HepG2 (cell line): ENCODE results near the gene MICAL1. TPM values are rescaled to one million over a fixed set of nuclear protein-coding genes. Genes with fewer than 3 reads are reported as not detected.

ENCODE experiments used
- ATAC-seq: fragments of 200-7000 bp; cut with Tn5 transposase; 3 replicates; pipeline ENCODE4 v1.9.1; 2020; ENCODE audit warnings: mild to moderate bottlenecking, moderate library complexity
- Bru-seq: library from RNA; stranded (reverse); fragments of 400-500 nt; gene quantifications from one replicate; lab custom pipeline; 2021; lab: Mats Ljungman, UMichigan
- BruChase-seq, 2 experiments: library from RNA; stranded (reverse); fragments of 400-500 nt; gene quantifications; one replicate each; lab custom pipeline; 2021; lab: Mats Ljungman, UMichigan
- BruUV-seq: library from RNA; stranded (reverse); fragments of 400-500 nt; replicated peaks from 2 replicates; lab custom pipeline; 2021; lab: Mats Ljungman, UMichigan
- CTCF ChIA-PET: fragments of 300-600 bp; formaldehyde crosslinking; extraction: SDS; loops from one replicate; lab custom pipeline; 2021; ENCODE audit warnings: low total read pairs, inconsistent platforms, low intra/inter-chr PET ratio; lab: Yijun Ruan, JAX
- POLR2A ChIA-PET: fragments of 350-600 bp; sonication (Branson Sonifier 250); formaldehyde crosslinking; loops from one replicate; lab custom pipeline; 2020; ENCODE audit warnings: antibody characterized with exemption, inconsistent platforms; lab: Yijun Ruan, JAX
- DNase-seq: peaks from one replicate; pipeline ENCODE4 v3.0.0-alpha.2; 2015; ENCODE audit warnings: low spot score
- FAIRE-seq: peaks from 3 replicates; lab custom pipeline; 2011; peaks lifted over from hg19 to GRCh38; lab: Jason Lieb, UNC
- H2AFZ ChIP-seq: one replicate; pipeline ENCODE4 v1.6.1; 2011; ENCODE audit warnings: low read length, inconsistent platforms
- H3K27ac ChIP-seq: fragments of 300-600 bp; 3 replicates; pipeline ENCODE4 v1.8.0; 2011; ENCODE audit warnings: mixed run types, mild to moderate bottlenecking, mixed read lengths, low read length, inconsistent platforms; ENCODE audit not compliant: insufficient read depth; ENCODE audit errors: extremely low read length
- H3K27me3 ChIP-seq, 2 experiments: fragments of 200-600 bp in 1 of 2; 2 replicates in 1 of 2; 3 replicates in 1 of 2; pipeline versions ENCODE4 v1.6.0 to v1.8.0; 2011; ENCODE audit warnings: low read length in 2 of 2, mild to moderate bottlenecking in 2 of 2, moderate library complexity in 2 of 2, inconsistent platforms in 1 of 2; ENCODE audit not compliant: insufficient read depth in 2 of 2, control insufficient read depth in 1 of 2
- H3K36me3 ChIP-seq, 2 experiments: fragments of 200-600 bp in 1 of 2; replicated peaks in 1 of 2; 2 replicates in 1 of 2; 3 replicates in 1 of 2; pipeline versions ENCODE4 v1.5.1 to v1.8.0; 2011; ENCODE audit warnings: low read length in 2 of 2, inconsistent platforms in 1 of 2; ENCODE audit not compliant: insufficient read depth in 2 of 2, control insufficient read depth in 1 of 2
- H3K4me1 ChIP-seq: 2 replicates; pipeline ENCODE4 v1.5.1; 2012; ENCODE audit warnings: low read length, inconsistent platforms; ENCODE audit not compliant: insufficient read depth
- H3K4me2 ChIP-seq: 2 replicates; pipeline ENCODE4 v1.6.0; 2011; ENCODE audit warnings: low read depth, low read length, inconsistent platforms
- H3K4me3 ChIP-seq, 3 experiments: fragments of 200-600 bp in 1 of 3; sonication (generic), shearing (Covaris generic) in 1 of 3; replicated peaks in 1 of 3; 2 replicates each; pipeline ENCODE4 v1.5.1; 2011 to 2016; ENCODE audit warnings: low read length in 3 of 3, inconsistent platforms in 2 of 3, low read depth in 2 of 3, mild to moderate bottlenecking in 2 of 3, control low read depth in 1 of 3, mixed read lengths in 1 of 3; ENCODE audit not compliant: insufficient read depth in 1 of 3
- H3K79me2 ChIP-seq: one replicate; pipeline ENCODE4 v1.6.1; 2011; ENCODE audit warnings: low read length, inconsistent platforms; ENCODE audit not compliant: insufficient read depth
- H3K9ac ChIP-seq: 2 replicates; pipeline ENCODE4 v1.6.0; 2011; ENCODE audit warnings: mild to moderate bottlenecking, low read depth, low read length, inconsistent platforms; ENCODE audit not compliant: insufficient read depth
- H3K9me3 ChIP-seq: 2 replicates; pipeline ENCODE4 v1.5.1; 2012; ENCODE audit warnings: mild to moderate bottlenecking, low read length
- H4K20me1 ChIP-seq: 2 replicates; pipeline ENCODE4 v1.6.0; 2011; ENCODE audit warnings: inconsistent platforms, mild to moderate bottlenecking, low read length, moderate library complexity; ENCODE audit not compliant: insufficient read depth
- CEBPG ChIP-seq: IDR thresholded peaks from 2 replicates; pipeline ENCODE4 v1.6.1; 2016
- HMGA1 ChIP-seq: sonication (generic); formaldehyde crosslinking; conservative IDR thresholded peaks from 2 replicates; pipeline ENCODE4 v1.4.0; 2020; ENCODE audit warnings: missing genetic modification reagents
- MBD4 ChIP-seq: IDR thresholded peaks from 2 replicates; pipeline ENCODE4 v1.6.1; 2012; ENCODE audit warnings: low read length, inconsistent platforms, borderline replicate concordance
- MIER3 ChIP-seq: IDR thresholded peaks from 2 replicates; pipeline ENCODE4 v1.6.1; 2016; ENCODE audit warnings: missing compliant biosample characterization, borderline replicate concordance
- MZF1 ChIP-seq: sonication (generic); formaldehyde crosslinking; IDR thresholded peaks from 2 replicates; pipeline ENCODE4 v1.8.1; 2023; ENCODE audit warnings: mild to moderate bottlenecking, missing genetic modification reagents, borderline replicate concordance
- PHF5A ChIP-seq: IDR thresholded peaks from one replicate; pipeline ENCODE4 v1.6.1; 2018; ENCODE audit warnings: low read depth, missing genetic modification reagents; ENCODE audit not compliant: unreplicated experiment
- RCOR2 ChIP-seq: IDR thresholded peaks from 2 replicates; pipeline ENCODE4 v1.6.1; 2016; ENCODE audit warnings: missing biosample characterization, missing genetic modification reagents
- SIX1 ChIP-seq: sonication (generic); formaldehyde crosslinking; IDR thresholded peaks from 2 replicates; pipeline ENCODE4 v1.4.0; 2020; ENCODE audit warnings: missing genetic modification reagents, borderline replicate concordance
- SP1 ChIP-seq, 2 experiments: fragments of 450-650 bp in 1 of 2; sonication (generic) in 1 of 2; formaldehyde crosslinking in 1 of 2; IDR thresholded peaks; 2 replicates each; pipeline versions ENCODE4 v1.4.0 to v1.6.1; 2016 to 2020; ENCODE audit warnings: missing genetic modification reagents in 1 of 2
- ZFX ChIP-seq: sonication (generic); formaldehyde crosslinking; IDR thresholded peaks from 2 replicates; pipeline ENCODE4 v1.4.0; 2020; ENCODE audit warnings: mild to moderate bottlenecking, low read depth, missing genetic modification reagents, moderate library complexity
- ZNF33A ChIP-seq: sonication (generic); formaldehyde crosslinking; IDR thresholded peaks from 2 replicates; pipeline ENCODE4 v1.5.1; 2020; ENCODE audit warnings: missing genetic modification reagents, mild to moderate bottlenecking, moderate library complexity, borderline replicate concordance
- ZNF34 ChIP-seq: sonication (generic); formaldehyde crosslinking; IDR thresholded peaks from 2 replicates; pipeline ENCODE4 v1.4.0; 2020; ENCODE audit warnings: mild to moderate bottlenecking, missing genetic modification reagents, borderline replicate concordance
- ZNF746 ChIP-seq: sonication (generic); formaldehyde crosslinking; IDR thresholded peaks from 2 replicates; pipeline ENCODE4 v1.8.0; 2022; ENCODE audit warnings: mild to moderate bottlenecking, missing genetic modification reagents
- WGBS: methylation state at CpG from one replicate; pipeline ENCODE4 v1.1.6; 2017; ENCODE audit warnings: low lambda C conversion rate; 5-methylcytosine and 5-hydroxymethylcytosine counted together
- in situ Hi-C: cut with HindIII; loops from 2 replicates; pipeline ENCODE4 v1.10.0; 2017; ENCODE audit warnings: low pct_unique_long_range_greater_than_20kb; ENCODE audit not compliant: extremely low pct_ligation_motif_present
- intact Hi-C: fragments of 100-400 bp; cut with micrococcal nuclease; formaldehyde crosslinking; loops from one replicate; pipeline ENCODE4 v1.10.0; 2022; ENCODE audit not compliant: unreplicated experiment
- long read RNA-seq, 2 experiments: library from RNA in 1 of 2; library from polyadenylated mRNA in 1 of 2; stranded (forward) in 1 of 2; unstranded in 1 of 2; transcript quantifications; one replicate each; pipeline ENCODE4 v2.0.0, GENCODE V29; 2019 to 2022
- polyA minus RNA-seq, 3 experiments: library from RNA; depleted of rRNA, polyadenylated mRNA; stranded (reverse); fragments of >200 nt; gene quantifications; 2 replicates each; pipeline ENCODE4 v1.2.3, GENCODE V29; 2011; ENCODE audit warnings: low replicate concordance in 1 of 3
- polyA plus RNA-seq, 8 experiments: library from polyadenylated mRNA; depleted of rRNA in 3 of 8; stranded (reverse) in 7 of 8; unstranded in 1 of 8; fragments of >200 nt; fragmentation: Illumina TruSeq in 4 of 8; extraction: Trizol in 4 of 8; gene quantifications; 2 replicates each; pipeline versions ENCODE4 v1.2.1 to v1.2.3, GENCODE V29; 2011 to 2016; ENCODE audit warnings: low read depth in 4 of 8, missing spikeins in 1 of 8, mixed read lengths in 1 of 8; ENCODE audit not compliant: insufficient read depth in 1 of 8
- total RNA-seq, 5 experiments: library from RNA; depleted of rRNA; stranded (reverse); fragments of >200 nt; fragmentation: Illumina TruSeq; extraction: Trizol; gene quantifications; 2 replicates each; pipeline ENCODE4 v1.2.3, GENCODE V29; 2016; ENCODE audit warnings: low read depth in 1 of 5
- TF ChIP-seq, protein P1 (sequence below): sonication (generic); formaldehyde crosslinking; IDR thresholded peaks from 2 replicates; pipeline ENCODE4 v1.4.0; 2020; ENCODE audit warnings: missing genetic modification reagents
- TF ChIP-seq, protein P2 (sequence below): sonication (generic); formaldehyde crosslinking; IDR thresholded peaks from 2 replicates; pipeline ENCODE4 v1.4.0; 2020; ENCODE audit warnings: mild to moderate bottlenecking, missing genetic modification reagents

The MICAL1 gene
- total RNA-seq (2016; rRNA removed; fragmentation: Illumina TruSeq; extraction: Trizol) (1.9 and 6.9 TPM in 2 replicates), polyA plus RNA-seq (2011; rRNA removed) (39.0 and 48.0 TPM in 2 replicates), polyA minus RNA-seq (2011; rRNA and poly(A)+ RNA removed; ENCODE audit: low replicate concordance) (6.9 and 18.4 TPM in 2 replicates), Bru-seq, nascent RNA (percentile 49 among the genes with signal in this experiment), BruChase-seq, experiment 1, labeled RNA remaining after a 6-hour chase (percentile 60 among the genes with signal in this experiment), BruChase-seq, experiment 2, labeled RNA remaining after a 2-hour chase (percentile 55 among the genes with signal in this experiment)
- total RNA-seq (2016; cell fraction: cytosol; rRNA removed; fragmentation: Illumina TruSeq; extraction: Trizol; ENCODE audit: low read depth): 1.1 and 2.9 TPM in 2 replicates
- total RNA-seq (2016; cell fraction: insoluble cytoplasmic fraction; rRNA removed; fragmentation: Illumina TruSeq; extraction: Trizol): 2.2 and 7.5 TPM in 2 replicates
- total RNA-seq (2016; cell fraction: membrane; rRNA removed; fragmentation: Illumina TruSeq; extraction: Trizol): 0.87 and 1.4 TPM in 2 replicates
- 10.6 and 12.0 TPM in 2 replicates for total RNA-seq (2016; cell fraction: nucleus; rRNA removed; fragmentation: Illumina TruSeq; extraction: Trizol)
- polyA plus RNA-seq (2011; cell fraction: cytosol; rRNA removed): 6.7 and 9.8 TPM in 2 replicates
- polyA plus RNA-seq (2011; cell fraction: nucleus; rRNA removed): 432 and 521 TPM in 2 replicates
- polyA plus RNA-seq (2012): 10.5 and 18.1 TPM in 2 replicates
- polyA plus RNA-seq (2016; cell fraction: cytosol; fragmentation: Illumina TruSeq; extraction: Trizol; ENCODE audit: low read depth): 0.25 and 0.36 TPM in 2 replicates
- polyA plus RNA-seq (2016; cell fraction: insoluble cytoplasmic fraction; fragmentation: Illumina TruSeq; extraction: Trizol; ENCODE audit: low read depth): 2.0 and 2.3 TPM in 2 replicates
- 0.81 and 0.95 TPM in 2 replicates for polyA plus RNA-seq (2016; cell fraction: membrane; fragmentation: Illumina TruSeq; extraction: Trizol; ENCODE audit: low read depth)
- 40.3 and 54.1 TPM in 2 replicates for polyA plus RNA-seq (2016; cell fraction: nucleus; fragmentation: Illumina TruSeq; extraction: Trizol; ENCODE audit: insufficient read depth, low read depth)
- 4.7 and 5.5 TPM in 2 replicates for polyA minus RNA-seq (2011; cell fraction: cytosol; rRNA and poly(A)+ RNA removed)
- polyA minus RNA-seq (2011; cell fraction: nucleus; rRNA and poly(A)+ RNA removed): 36.2 and 38.4 TPM in 2 replicates
- long read RNA-seq, experiment 1, partial matches to known transcripts: 5 of 7 reads
- long read RNA-seq, experiment 1, other reads (novel, unspliced or antisense): 2 of 7 reads
- long read RNA-seq, experiment 2, partial matches to known transcripts: 11 of 30 reads
- long read RNA-seq, experiment 2, other reads (novel, unspliced or antisense): 17 of 30 reads

GRCh38 chr6:109455437-109456110 lies at the start of gene MICAL1:
Gene MICAL1 (minus strand): TSS chr6:109455772. CDS start chr6:109454196, 1,576 bp downstream.
- H3K9me3 ChIP-seq: no peaks in the 10 kb centered on the region
- no peak within 1 kb of the TSS for H2AFZ ChIP-seq
- peak within 1 kb of the TSS; percentile 78 for H3K4me2 ChIP-seq
- peaks cover 20% of the 10 kb centered on the region for H3K4me1 ChIP-seq
- BruUV-seq: no TSS peak
- H3K9ac ChIP-seq: peak within 1 kb of the TSS; percentile 64
- H3K79me2 ChIP-seq: no peaks in the 10 kb centered on the region
- in situ Hi-C loops: no loop called here
- ChIA-PET POLR2A (interaction anchor here (0.6 to 5.4 kb wide), 2 partner anchors 12 to 14 kb away, joined by 3 to 22 read pairs; partner anchors contain the start of genes PPIL6 and SMPD2), CTCF (no interaction called here)
- H3K36me3 ChIP-seq: no peaks in the 10 kb centered on the region; a peak in 1 of 5 replicates
- no peak within 1 kb of the TSS for H3K27ac ChIP-seq
- no peaks in the 10 kb centered on the region for H4K20me1 ChIP-seq
- H3K4me3 ChIP-seq: peak within 1 kb of the TSS; percentile 66 to 92 (median 90)
- WGBS: 0% methylated on average over 5 of the region's 70 CpGs
- intact Hi-C loops: loop anchor here (1.0 to 5.0 kb wide), 2 partner anchors 14 to 268 kb away; no protein-coding TSS in a partner anchor
- no peaks in the 10 kb centered on the region for H3K27me3 ChIP-seq
- DNase-seq (peak; percentile 30), FAIRE-seq (no peak), ATAC-seq (peak; percentile 89)
- TF ChIP-seq ZNF33A (CRISPR knock-in tag) (no peak), CEBPG (CRISPR knock-in tag) (no peak), SP1 (IDR thresholded peaks at IDR 0.05) (no peak), SP1 (CRISPR knock-in tag; IDR thresholded peaks at IDR 0.05) (peak; percentile 39; the same call in 1 of the 2 replicates), ZNF746 (CRISPR knock-in tag) (no peak; the same call in 1 of the 2 replicates), SIX1 (CRISPR knock-in tag) (no peak), MIER3 (CRISPR knock-in tag) (no peak), RCOR2 (CRISPR knock-in tag) (no peak), HMGA1 (no peak), MBD4 (no peak), ZNF34 (CRISPR knock-in tag) (no peak), MZF1 (0 out of 2 replicates have a peak, but pooled peaks have one; percentile 29), ZFX (peak; percentile 50; the same call in 1 of the 2 replicates), PHF5A (CRISPR knock-in tag) (no peak)
- TF ChIP-seq, protein P1, sequence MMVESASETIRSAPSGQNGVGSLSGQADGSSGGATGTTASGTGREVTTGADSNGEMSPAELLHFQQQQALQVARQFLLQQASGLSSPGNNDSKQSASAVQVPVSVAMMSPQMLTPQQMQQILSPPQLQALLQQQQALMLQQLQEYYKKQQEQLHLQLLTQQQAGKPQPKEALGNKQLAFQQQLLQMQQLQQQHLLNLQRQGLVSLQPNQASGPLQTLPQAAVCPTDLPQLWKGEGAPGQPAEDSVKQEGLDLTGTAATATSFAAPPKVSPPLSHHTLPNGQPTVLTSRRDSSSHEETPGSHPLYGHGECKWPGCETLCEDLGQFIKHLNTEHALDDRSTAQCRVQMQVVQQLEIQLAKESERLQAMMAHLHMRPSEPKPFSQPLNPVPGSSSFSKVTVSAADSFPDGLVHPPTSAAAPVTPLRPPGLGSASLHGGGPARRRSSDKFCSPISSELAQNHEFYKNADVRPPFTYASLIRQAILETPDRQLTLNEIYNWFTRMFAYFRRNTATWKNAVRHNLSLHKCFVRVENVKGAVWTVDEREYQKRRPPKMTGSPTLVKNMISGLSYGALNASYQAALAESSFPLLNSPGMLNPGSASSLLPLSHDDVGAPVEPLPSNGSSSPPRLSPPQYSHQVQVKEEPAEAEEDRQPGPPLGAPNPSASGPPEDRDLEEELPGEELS (CRISPR knock-in tag): no peak
- TF ChIP-seq, protein P2, sequence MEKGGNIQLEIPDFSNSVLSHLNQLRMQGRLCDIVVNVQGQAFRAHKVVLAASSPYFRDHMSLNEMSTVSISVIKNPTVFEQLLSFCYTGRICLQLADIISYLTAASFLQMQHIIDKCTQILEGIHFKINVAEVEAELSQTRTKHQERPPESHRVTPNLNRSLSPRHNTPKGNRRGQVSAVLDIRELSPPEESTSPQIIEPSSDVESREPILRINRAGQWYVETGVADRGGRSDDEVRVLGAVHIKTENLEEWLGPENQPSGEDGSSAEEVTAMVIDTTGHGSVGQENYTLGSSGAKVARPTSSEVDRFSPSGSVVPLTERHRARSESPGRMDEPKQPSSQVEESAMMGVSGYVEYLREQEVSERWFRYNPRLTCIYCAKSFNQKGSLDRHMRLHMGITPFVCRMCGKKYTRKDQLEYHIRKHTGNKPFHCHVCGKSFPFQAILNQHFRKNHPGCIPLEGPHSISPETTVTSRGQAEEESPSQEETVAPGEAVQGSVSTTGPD (CRISPR knock-in tag): no peak
